Erythroblast (primary cell): Measurements from ENCODE around the gene TNS1.

ENCODE experiments used
- GATA1 ChIP-seq: IDR thresholded peaks from 2 replicates; pipeline ENCODE4 v1.6.1; 2011; ENCODE audit warnings: low read depth, mild to moderate bottlenecking, control low read depth, low read length, moderate library complexity
- POLR2A ChIP-seq: IDR thresholded peaks from 2 replicates; pipeline ENCODE4 v1.6.1; 2011; ENCODE audit warnings: mild to moderate bottlenecking, low read length

DNA sequence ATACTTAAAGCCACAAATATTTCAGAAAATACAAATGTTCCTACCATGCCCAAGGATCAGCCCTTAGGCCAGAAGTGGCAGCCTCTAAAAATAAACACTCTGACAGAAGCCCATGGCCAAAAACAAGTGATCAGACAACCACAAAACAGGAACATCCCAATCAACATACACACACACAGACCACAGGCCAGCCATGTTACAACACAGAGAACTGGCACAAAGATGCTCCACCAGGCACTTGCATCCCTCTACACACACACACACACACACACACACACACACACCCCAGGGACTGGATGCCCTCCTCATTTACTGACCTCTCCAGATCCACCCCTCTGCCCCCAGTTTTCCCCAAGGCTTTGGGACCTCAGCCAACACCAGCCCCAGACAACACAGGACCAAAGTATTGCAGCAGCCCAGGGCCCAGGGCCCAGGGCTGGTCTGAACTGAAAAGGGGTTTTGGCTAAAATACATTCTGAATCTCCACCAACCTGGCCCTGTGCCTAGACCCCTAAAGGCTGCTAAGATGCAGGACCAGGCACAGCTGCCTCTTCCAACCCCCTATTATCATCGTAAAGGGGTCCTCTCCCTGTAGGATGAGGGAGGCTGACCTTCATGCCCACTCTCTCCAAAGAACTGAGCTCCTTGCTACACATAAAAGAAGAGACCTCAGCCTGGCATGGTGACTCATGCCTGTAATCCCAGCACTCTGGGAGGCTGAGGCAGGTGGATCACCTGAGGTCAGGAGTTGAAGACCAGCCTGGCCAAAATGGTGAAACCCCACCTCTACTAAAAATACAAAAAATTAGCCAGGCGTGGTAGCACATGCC lies 151.4 kb downstream of the TNS1 start:
- no peak for TF ChIP-seq POLR2A
- TF ChIP-seq GATA1 = no peak
